Loucy (cell line): ENCODE data around the gene NAT16.

Source experiments
- EZH2phosphoT487 ChIP-seq: fragments of 200-600 bp; IDR thresholded peaks from 2 replicates; pipeline ENCODE4 v1.6.1; 2018; ENCODE audit warnings: antibody characterized with exemption, mild to moderate bottlenecking, moderate library complexity, borderline replicate concordance
- TF ChIP-seq, protein P1 (sequence below): fragments of 200-600 bp; sonication (generic); conservative IDR thresholded peaks from 2 replicates; pipeline ENCODE4 v1.5.1; 2014; ENCODE audit warnings: mild to moderate bottlenecking, antibody characterized with exemption, low read length

DNA sequence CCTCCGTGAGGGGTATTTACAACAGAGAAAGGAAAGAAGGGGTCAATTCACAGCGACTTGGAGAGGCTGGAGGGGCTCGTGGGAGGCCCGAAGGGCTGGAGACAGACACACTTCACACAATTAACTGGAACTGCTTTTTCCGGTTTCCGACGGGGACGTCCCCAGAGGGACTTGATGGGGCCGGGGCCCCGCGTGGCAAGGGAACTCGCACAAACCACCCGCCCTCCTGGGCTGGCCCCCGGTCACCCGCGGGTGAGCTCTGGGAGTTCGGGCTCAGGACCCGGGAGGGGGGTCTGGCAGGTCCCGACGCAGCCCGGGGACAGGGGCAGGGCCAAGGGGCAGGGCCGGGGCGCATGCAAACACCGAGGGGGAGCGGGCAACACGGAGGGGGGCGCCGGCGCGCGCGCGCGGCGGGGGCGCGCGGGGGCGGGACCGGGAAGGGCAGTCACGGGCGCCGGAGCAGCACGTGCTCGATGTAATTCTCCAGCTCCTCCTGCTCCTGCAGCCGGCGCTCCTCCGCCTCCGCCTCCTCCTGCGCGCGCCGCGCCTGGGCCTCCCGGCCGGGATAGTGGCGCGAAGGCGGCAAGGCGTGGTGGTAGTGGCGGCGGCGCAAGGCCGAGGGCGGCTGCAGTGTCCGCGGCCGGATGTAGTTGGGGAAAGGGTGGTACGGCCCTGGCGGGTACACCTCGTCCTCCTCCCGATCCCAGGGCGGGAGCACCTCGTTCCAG lies 17.4 kb downstream of the NAT16 start:
- TF ChIP-seq, protein P1, sequence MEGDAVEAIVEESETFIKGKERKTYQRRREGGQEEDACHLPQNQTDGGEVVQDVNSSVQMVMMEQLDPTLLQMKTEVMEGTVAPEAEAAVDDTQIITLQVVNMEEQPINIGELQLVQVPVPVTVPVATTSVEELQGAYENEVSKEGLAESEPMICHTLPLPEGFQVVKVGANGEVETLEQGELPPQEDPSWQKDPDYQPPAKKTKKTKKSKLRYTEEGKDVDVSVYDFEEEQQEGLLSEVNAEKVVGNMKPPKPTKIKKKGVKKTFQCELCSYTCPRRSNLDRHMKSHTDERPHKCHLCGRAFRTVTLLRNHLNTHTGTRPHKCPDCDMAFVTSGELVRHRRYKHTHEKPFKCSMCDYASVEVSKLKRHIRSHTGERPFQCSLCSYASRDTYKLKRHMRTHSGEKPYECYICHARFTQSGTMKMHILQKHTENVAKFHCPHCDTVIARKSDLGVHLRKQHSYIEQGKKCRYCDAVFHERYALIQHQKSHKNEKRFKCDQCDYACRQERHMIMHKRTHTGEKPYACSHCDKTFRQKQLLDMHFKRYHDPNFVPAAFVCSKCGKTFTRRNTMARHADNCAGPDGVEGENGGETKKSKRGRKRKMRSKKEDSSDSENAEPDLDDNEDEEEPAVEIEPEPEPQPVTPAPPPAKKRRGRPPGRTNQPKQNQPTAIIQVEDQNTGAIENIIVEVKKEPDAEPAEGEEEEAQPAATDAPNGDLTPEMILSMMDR = no peak
- TF ChIP-seq EZH2phosphoT487 = no peak
